Fibroblast of lung (primary cell): ENCODE results near the gene SPON2.

ENCODE experiments used
- EZH2 ChIP-seq: IDR thresholded peaks from 2 replicates; pipeline ENCODE4 v1.5.1; 2012; ENCODE audit warnings: low read length, control low read depth, mild to moderate bottlenecking; ENCODE audit errors: missing control alignments
- TF ChIP-seq, protein P1 (sequence below), 2 donors: IDR thresholded peaks in 1 of 2; conservative IDR thresholded peaks in 1 of 2; 1 replicate in 1 of 2; 2 replicates in 1 of 2; pipeline ENCODE4 v1.5.1; 2011 to 2012; ENCODE audit warnings: low read length in 2 of 2, control low read depth in 1 of 2, inconsistent platforms in 1 of 2, low read depth in 1 of 2, mild to moderate bottlenecking in 1 of 2

DNA sequence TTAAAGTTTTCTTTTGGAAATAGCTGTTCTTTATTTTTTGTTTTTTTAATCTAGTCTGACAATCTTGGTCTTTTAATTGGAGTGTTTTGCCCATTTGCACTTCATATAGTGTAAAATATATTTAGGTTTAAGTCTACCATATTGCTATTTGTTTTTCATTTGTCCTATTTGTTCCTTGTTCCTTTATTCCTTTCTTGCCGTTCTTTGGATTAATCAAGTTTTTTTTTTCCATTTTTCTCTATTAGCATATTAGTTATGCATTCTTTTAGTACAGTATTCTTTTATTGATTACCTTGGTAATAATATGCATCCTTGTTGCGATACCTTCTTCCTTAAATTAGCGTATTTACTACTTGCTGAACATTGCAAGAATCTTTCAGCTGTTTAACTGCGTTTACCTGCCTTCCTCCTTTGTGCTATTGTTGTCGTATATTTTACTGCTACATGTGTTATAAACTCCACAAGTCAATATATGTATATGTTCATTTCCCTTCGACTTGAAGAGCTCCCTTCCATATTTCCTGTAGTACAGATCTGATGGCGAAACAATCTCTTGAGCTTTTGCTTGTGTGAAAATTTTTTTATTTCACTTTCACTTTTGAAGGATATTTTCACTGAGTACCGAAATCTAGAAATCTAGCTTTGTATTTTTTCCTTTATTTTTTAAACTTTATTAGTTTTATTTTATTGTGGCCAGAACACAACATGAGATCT lies 35.2 kb downstream of the SPON2 start:
- TF ChIP-seq, protein P1, sequence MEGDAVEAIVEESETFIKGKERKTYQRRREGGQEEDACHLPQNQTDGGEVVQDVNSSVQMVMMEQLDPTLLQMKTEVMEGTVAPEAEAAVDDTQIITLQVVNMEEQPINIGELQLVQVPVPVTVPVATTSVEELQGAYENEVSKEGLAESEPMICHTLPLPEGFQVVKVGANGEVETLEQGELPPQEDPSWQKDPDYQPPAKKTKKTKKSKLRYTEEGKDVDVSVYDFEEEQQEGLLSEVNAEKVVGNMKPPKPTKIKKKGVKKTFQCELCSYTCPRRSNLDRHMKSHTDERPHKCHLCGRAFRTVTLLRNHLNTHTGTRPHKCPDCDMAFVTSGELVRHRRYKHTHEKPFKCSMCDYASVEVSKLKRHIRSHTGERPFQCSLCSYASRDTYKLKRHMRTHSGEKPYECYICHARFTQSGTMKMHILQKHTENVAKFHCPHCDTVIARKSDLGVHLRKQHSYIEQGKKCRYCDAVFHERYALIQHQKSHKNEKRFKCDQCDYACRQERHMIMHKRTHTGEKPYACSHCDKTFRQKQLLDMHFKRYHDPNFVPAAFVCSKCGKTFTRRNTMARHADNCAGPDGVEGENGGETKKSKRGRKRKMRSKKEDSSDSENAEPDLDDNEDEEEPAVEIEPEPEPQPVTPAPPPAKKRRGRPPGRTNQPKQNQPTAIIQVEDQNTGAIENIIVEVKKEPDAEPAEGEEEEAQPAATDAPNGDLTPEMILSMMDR (conservative IDR thresholded peaks at IDR 0.05 in 1 of 2, IDR thresholded peaks at IDR 0.05 in 1 of 2; ENCODE audit: low read depth in 1 of 2, low read length in 2 of 2) = no peak
- no peak for TF ChIP-seq EZH2
